Measurements from ENCODE around the gene SAMM50.

SAMM50 gene

GRCh38 chr22:43945632-43946383, 9.4 kb upstream of the SAMM50 start:
- in situ Hi-C loops (cut with MboI; ENCODE audit: low sequenced_read_pairs): no loop called here

GRCh38 chr22:43946384-43946667, 8.9 kb upstream of the SAMM50 start:
- in situ Hi-C loops (cut with MboI; ENCODE audit: low sequenced_read_pairs): no loop called here

GRCh38 chr22:43948836-43949406, 6.3 kb upstream of the SAMM50 start:
- in situ Hi-C loops (cut with MboI; ENCODE audit: low sequenced_read_pairs): no loop called here

GRCh38 chr22:43951391-43951790, 3.9 kb upstream of the SAMM50 start:
- in situ Hi-C loops (cut with MboI; ENCODE audit: low sequenced_read_pairs): no loop called here

GRCh38 chr22:43951966-43952365, 3.3 kb upstream of the SAMM50 start:
- in situ Hi-C loops (cut with MboI; ENCODE audit: low sequenced_read_pairs): no loop called here

- in situ Hi-C loops (cut with MboI; ENCODE audit: low sequenced_read_pairs): no loop called here
These were observed 1.1 kb upstream of the SAMM50 start for GRCh38 chr22:43953988-43954785.

GRCh38 chr22:43955883-43956782, 891 bp downstream of the SAMM50 start:
- in situ Hi-C loops (cut with MboI; ENCODE audit: low sequenced_read_pairs): no loop called here

- in situ Hi-C loops (cut with MboI; ENCODE audit: low sequenced_read_pairs): no loop called here
These were observed 1.7 kb downstream of the SAMM50 start for GRCh38 chr22:43956805-43957463.

- in situ Hi-C loops (cut with MboI; ENCODE audit: low sequenced_read_pairs): no loop called here
These were observed 2.6 kb downstream of the SAMM50 start for GRCh38 chr22:43957871-43958270.

- in situ Hi-C loops (cut with MboI; ENCODE audit: low sequenced_read_pairs): no loop called here
These were observed 9.1 kb downstream of the SAMM50 start for GRCh38 chr22:43964314-43964857.

- in situ Hi-C loops (cut with MboI; ENCODE audit: low sequenced_read_pairs): no loop called here
These were observed 11.8 kb downstream of the SAMM50 start for GRCh38 chr22:43967069-43967468.

GRCh38 chr22:43968614-43969013, 13.4 kb downstream of the SAMM50 start:
- in situ Hi-C loops (cut with MboI; ENCODE audit: low sequenced_read_pairs): no loop called here

GRCh38 chr22:43969021-43969878, 14.0 kb downstream of the SAMM50 start:
- in situ Hi-C loops (cut with MboI; ENCODE audit: low sequenced_read_pairs): no loop called here

GRCh38 chr22:43969989-43970755, 14.9 kb downstream of the SAMM50 start:
- in situ Hi-C loops (cut with MboI; ENCODE audit: low sequenced_read_pairs): no loop called here

- in situ Hi-C loops (cut with MboI; ENCODE audit: low sequenced_read_pairs): no loop called here
These were observed 15.9 kb downstream of the SAMM50 start for GRCh38 chr22:43971112-43971511.

GRCh38 chr22:43972931-43973462, 17.8 kb downstream of the SAMM50 start:
- in situ Hi-C loops (cut with MboI; ENCODE audit: low sequenced_read_pairs): no loop called here

GRCh38 chr22:43974028-43974545, 18.8 kb downstream of the SAMM50 start:
- in situ Hi-C loops (cut with MboI; ENCODE audit: low sequenced_read_pairs): no loop called here

GRCh38 chr22:43975041-43975440, 19.8 kb downstream of the SAMM50 start:
- in situ Hi-C loops (cut with MboI; ENCODE audit: low sequenced_read_pairs): loop anchor here (25.0 kb wide), 1 partner anchor 662 kb away; no protein-coding TSS in a partner anchor
